Adrenal gland (tissue), 5 donors: ENCODE measurements around the gene HNRNPUL1.

ENCODE experiments used
- POLR2A ChIP-seq, 2 donors: fragments of 450-650 bp; IDR thresholded peaks; one replicate each; pipeline ENCODE4 v1.6.1; 2017; ENCODE audit warnings: antibody characterized with exemption in 2 of 2, mild to moderate bottlenecking in 2 of 2, moderate library complexity in 1 of 2
- TF ChIP-seq, protein P1 (sequence below), 6 experiments: fragments of 450-650 bp in 4 of 6; fragments of 200-600 bp in 2 of 6; sonication (generic) in 1 of 6; IDR thresholded peaks; 1 replicate in 5 of 6; 2 replicates in 1 of 6; pipeline versions ENCODE4 v1.5.1 to v1.8.0; 2016 to 2021; ENCODE audit warnings: antibody characterized with exemption in 6 of 6, mild to moderate bottlenecking in 2 of 6, moderate library complexity in 1 of 6
- donor health status: DM: no; HTN: no; CAD: no.

DNA sequence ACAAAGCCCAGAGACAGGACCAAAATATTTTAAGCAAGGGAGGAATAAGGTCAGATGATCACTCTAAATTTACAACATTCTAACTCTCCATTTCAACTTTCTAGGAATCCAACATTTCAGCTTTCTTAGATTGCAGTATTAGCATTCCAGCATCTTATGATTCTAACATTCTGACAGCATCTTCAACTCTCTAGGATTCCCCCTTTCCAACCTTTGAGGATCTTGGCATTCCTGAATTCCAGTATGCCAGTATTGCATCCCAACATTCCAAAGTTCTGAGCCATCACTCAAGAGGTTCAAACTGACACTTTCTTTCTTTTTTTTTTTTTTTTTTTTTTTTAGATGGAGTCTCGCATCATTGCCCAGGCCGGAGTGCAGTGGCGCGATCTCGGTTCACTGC, 75.8 kb downstream of the HNRNPUL1 start:
- TF ChIP-seq, protein P1, sequence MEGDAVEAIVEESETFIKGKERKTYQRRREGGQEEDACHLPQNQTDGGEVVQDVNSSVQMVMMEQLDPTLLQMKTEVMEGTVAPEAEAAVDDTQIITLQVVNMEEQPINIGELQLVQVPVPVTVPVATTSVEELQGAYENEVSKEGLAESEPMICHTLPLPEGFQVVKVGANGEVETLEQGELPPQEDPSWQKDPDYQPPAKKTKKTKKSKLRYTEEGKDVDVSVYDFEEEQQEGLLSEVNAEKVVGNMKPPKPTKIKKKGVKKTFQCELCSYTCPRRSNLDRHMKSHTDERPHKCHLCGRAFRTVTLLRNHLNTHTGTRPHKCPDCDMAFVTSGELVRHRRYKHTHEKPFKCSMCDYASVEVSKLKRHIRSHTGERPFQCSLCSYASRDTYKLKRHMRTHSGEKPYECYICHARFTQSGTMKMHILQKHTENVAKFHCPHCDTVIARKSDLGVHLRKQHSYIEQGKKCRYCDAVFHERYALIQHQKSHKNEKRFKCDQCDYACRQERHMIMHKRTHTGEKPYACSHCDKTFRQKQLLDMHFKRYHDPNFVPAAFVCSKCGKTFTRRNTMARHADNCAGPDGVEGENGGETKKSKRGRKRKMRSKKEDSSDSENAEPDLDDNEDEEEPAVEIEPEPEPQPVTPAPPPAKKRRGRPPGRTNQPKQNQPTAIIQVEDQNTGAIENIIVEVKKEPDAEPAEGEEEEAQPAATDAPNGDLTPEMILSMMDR (IDR thresholded peaks at IDR 0.05): no peak
- no peak for TF ChIP-seq POLR2A (IDR thresholded peaks at IDR 0.05)
